ENCODE data around the gene ARHGAP44. TPM values are rescaled to one million over a fixed set of nuclear protein-coding genes. Genes with fewer than 3 reads are reported as not detected.

The ARHGAP44 gene
- total RNA-seq, 1 experiment from 2014 or later, result 7.3 TPM

DNA sequence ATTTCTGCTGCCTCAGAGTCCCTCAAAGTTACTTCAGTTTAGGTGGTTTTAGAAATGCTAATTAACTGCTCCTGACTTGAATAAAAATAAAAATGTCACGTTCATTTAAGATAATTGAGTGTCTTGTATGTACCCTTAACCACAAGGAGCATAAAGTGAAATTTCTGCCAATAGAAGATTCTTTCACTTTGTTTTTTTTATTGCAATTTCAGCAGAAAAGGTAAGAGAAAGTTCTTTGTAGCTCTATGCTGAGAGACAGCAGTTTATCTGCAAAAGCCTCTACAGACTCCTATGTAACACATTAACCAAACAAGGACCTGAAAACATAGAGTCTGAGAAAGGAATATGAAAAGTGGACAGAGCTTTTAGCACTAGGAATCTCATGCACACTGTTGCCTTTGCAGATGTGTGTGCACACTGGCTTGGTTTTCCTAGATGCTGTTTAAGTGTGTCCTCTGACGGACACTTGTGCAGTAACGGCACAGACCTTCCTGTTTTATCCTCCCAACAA lies 11.6 kb downstream of the ARHGAP44 start:
- Histone ChIP-seq H3K4me2 (ENCODE audit: low read length) (no peak overlapping the region), H3K27ac (ENCODE audit: low read depth, low read length) (no peak overlapping the region), H3K4me1 (ENCODE audit: control insufficient read depth in 1 of 2, insufficient read depth in 2 of 2, low read length in 2 of 2) (no peaks in the 10 kb centered on the region), H4K20me1 (ENCODE audit: insufficient read depth) (no peaks in the 10 kb centered on the region), H3K79me2 (ENCODE audit: insufficient read depth, low read length) (no peaks in the 10 kb centered on the region), H3K4me3 (replicated peaks in 1 of 2; ENCODE audit: low read depth in 1 of 2, low read length in 2 of 2) (no peak overlapping the region), H3K27me3 (ENCODE audit: insufficient read depth, low read length) (no peaks in the 10 kb centered on the region), H2AFZ (ENCODE audit: low read depth, low read length, poor library complexity, severe bottlenecking) (no peak overlapping the region), H3K9me2 (ENCODE audit: insufficient read depth) (no peaks in the 10 kb centered on the region), H3K9me3 (ENCODE audit: control insufficient read depth in 1 of 2, insufficient read depth in 1 of 2, low read depth in 1 of 2, low read length in 2 of 2) (no peaks in the 10 kb centered on the region), H3K9ac (ENCODE audit: low read length) (no peak overlapping the region), H3K36me3 (ENCODE audit: control insufficient read depth in 1 of 2, insufficient read depth in 2 of 2, low read length in 2 of 2) (no peaks in the 10 kb centered on the region)
- no peak for TF ChIP-seq FOSL1 (IDR thresholded peaks at IDR 0.05; ENCODE audit: low read depth)
- TF ChIP-seq ZNF274 (IDR thresholded peaks at IDR 0.05; ENCODE audit: low read depth, low read length), result no peak
- TF ChIP-seq POLR2A (IDR thresholded peaks at IDR 0.05; ENCODE audit: borderline replicate concordance, extremely low read depth, insufficient read depth, insufficient read length), result no peak
- no peak for TF ChIP-seq POLR2AphosphoS5 (IDR thresholded peaks at IDR 0.05; ENCODE audit: low read depth, low read length)
- TF ChIP-seq EZH2phosphoT487 (IDR thresholded peaks at IDR 0.05; ENCODE audit: borderline replicate concordance), result no peak
- no peak for TF ChIP-seq CTCF (IDR thresholded peaks at IDR 0.05 in 2 of 3, conservative IDR thresholded peaks at IDR 0.05 in 1 of 3; ENCODE audit: borderline replicate concordance in 1 of 3, insufficient read depth in 1 of 3, low read depth in 2 of 3, low read length in 2 of 3)
- TF ChIP-seq RAD21 (IDR thresholded peaks at IDR 0.05; ENCODE audit: low read depth), result no peak
- TF ChIP-seq REST (IDR thresholded peaks at IDR 0.05; ENCODE audit: low read depth), result no peak
- no peak for TF ChIP-seq SIN3A (IDR thresholded peaks at IDR 0.05; ENCODE audit: low read depth)
- TF ChIP-seq SRF (IDR thresholded peaks at IDR 0.05; ENCODE audit: low read depth), result no peak
- ATAC-seq (no peak), DNase-seq (ENCODE audit: low read depth, low spot score) (no peak)
- intact Hi-C loops (cut with micrococcal nuclease), result no loop called here
- BruUV-seq (replicated peaks), result no TSS peak
- ChIA-PET CTCF (no interaction called here), POLR2A (no interaction called here), RAD21 (ENCODE audit: low non-redundant PET in 1 of 2, low total read pairs in 2 of 2, uncharacterized antibody in 2 of 2, unreplicated experiment in 2 of 2) (no interaction called here)
